K562 (cell line): ENCODE results near the gene TMED6.

Experiments
- HDAC2 ChIP-seq: fragments of 450-650 bp; IDR thresholded peaks from 2 replicates; pipeline ENCODE4 v1.6.1; 2016; ENCODE audit warnings: mild to moderate bottlenecking
- JUN ChIP-seq, 2 experiments: sonication (generic) in 1 of 2; formaldehyde crosslinking in 1 of 2; IDR thresholded peaks; 2 replicates each; pipeline versions ENCODE4 v1.6.1 to v1.8.0; 2012 to 2022; ENCODE audit warnings: borderline replicate concordance in 2 of 2, mild to moderate bottlenecking in 2 of 2, improper control_type of control experiment in 1 of 2, low read depth in 1 of 2, low read length in 1 of 2, missing genetic modification reagents in 1 of 2
- MYNN ChIP-seq, 2 experiments: sonication (generic); formaldehyde crosslinking in 1 of 2; IDR thresholded peaks; 2 replicates each; pipeline versions ENCODE4 v1.5.0 to v1.6.1; 2016 to 2020; ENCODE audit warnings: antibody characterized with exemption in 1 of 2, missing genetic modification reagents in 1 of 2
- NFYB ChIP-seq: IDR thresholded peaks from 2 replicates; pipeline ENCODE4 v1.6.1; 2011; ENCODE audit warnings: mild to moderate bottlenecking, moderate library complexity; ENCODE audit not compliant: insufficient read length; ENCODE audit errors: extremely low read depth
- RBBP5 ChIP-seq: fragments of 200-600 bp; sonication (generic); IDR thresholded peaks from 2 replicates; pipeline ENCODE4 v1.6.1; 2012; ENCODE audit warnings: borderline replicate concordance, mild to moderate bottlenecking, low read length, control low read depth, inconsistent platforms; ENCODE audit not compliant: insufficient read depth, poor library complexity, severe bottlenecking
- RFX5 ChIP-seq: IDR thresholded peaks from 2 replicates; pipeline ENCODE4 v1.6.1; 2011; ENCODE audit warnings: low read depth, mild to moderate bottlenecking, improper control_type of control experiment, low read length
- TAF1 ChIP-seq: IDR thresholded peaks from 2 replicates; pipeline ENCODE4 v1.6.1; 2011; ENCODE audit warnings: mild to moderate bottlenecking, low read length, moderate library complexity; ENCODE audit not compliant: insufficient read depth, control insufficient read depth, severe bottlenecking; ENCODE audit errors: extremely low read depth
- TF ChIP-seq, protein P1 (sequence below): fragments of 250-450 bp; sonication (Bioruptor Pico); IDR thresholded peaks from 2 replicates; pipeline ENCODE4 v1.4.0; 2020; ENCODE audit warnings: mild to moderate bottlenecking, moderate library complexity, borderline replicate concordance
- TF ChIP-seq, protein P2 (sequence below): fragments of 450-650 bp; IDR thresholded peaks from 2 replicates; pipeline ENCODE4 v1.6.1; 2018; ENCODE audit not compliant: partially characterized antibody
- TF ChIP-seq, protein P3 (sequence below): fragments of 450-650 bp; conservative IDR thresholded peaks from 2 replicates; pipeline ENCODE4 v1.6.1; 2016; ENCODE audit warnings: missing genetic modification characterization, low read depth, mild to moderate bottlenecking, control low read depth, missing compliant biosample characterization

DNA sequence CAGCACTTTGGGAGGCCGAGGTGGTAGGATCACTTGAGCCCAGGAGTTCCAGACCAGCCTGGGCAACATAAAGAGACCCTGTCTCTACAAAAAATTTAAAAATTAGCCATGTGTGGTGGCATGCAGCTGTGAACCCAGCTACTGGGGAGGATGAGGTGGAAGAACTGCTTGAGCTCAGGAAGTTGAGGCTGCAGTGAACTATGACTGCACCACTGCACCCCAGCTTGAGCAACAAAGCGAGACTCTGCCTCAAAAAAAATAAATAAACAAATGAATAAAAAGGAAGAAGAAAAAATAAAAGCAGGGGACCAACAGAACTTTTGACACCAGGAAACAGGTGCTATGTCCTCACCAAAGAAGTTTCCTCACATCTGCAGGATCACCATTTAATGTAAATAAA, 20.0 kb upstream of the TMED6 start:
- TF ChIP-seq MYNN (IDR thresholded peaks at IDR 0.05) (no peak), MYNN (CRISPR knock-in tag; IDR thresholded peaks at IDR 0.05) (no peak), HDAC2 (no peak), NFYB (no peak), RFX5 (no peak), JUN (IDR thresholded peaks at IDR 0.05; ENCODE audit: borderline replicate concordance, low read depth, low read length) (no peak), JUN (CRISPR knock-in tag; IDR thresholded peaks at IDR 0.05; ENCODE audit: borderline replicate concordance) (no peak), RBBP5 (no peak), TAF1 (no peak)
- TF ChIP-seq, protein P1, sequence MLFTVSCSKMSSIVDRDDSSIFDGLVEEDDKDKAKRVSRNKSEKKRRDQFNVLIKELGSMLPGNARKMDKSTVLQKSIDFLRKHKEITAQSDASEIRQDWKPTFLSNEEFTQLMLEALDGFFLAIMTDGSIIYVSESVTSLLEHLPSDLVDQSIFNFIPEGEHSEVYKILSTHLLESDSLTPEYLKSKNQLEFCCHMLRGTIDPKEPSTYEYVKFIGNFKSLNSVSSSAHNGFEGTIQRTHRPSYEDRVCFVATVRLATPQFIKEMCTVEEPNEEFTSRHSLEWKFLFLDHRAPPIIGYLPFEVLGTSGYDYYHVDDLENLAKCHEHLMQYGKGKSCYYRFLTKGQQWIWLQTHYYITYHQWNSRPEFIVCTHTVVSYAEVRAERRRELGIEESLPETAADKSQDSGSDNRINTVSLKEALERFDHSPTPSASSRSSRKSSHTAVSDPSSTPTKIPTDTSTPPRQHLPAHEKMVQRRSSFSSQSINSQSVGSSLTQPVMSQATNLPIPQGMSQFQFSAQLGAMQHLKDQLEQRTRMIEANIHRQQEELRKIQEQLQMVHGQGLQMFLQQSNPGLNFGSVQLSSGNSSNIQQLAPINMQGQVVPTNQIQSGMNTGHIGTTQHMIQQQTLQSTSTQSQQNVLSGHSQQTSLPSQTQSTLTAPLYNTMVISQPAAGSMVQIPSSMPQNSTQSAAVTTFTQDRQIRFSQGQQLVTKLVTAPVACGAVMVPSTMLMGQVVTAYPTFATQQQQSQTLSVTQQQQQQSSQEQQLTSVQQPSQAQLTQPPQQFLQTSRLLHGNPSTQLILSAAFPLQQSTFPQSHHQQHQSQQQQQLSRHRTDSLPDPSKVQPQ (CRISPR knock-in tag), result no peak
- TF ChIP-seq, protein P2, sequence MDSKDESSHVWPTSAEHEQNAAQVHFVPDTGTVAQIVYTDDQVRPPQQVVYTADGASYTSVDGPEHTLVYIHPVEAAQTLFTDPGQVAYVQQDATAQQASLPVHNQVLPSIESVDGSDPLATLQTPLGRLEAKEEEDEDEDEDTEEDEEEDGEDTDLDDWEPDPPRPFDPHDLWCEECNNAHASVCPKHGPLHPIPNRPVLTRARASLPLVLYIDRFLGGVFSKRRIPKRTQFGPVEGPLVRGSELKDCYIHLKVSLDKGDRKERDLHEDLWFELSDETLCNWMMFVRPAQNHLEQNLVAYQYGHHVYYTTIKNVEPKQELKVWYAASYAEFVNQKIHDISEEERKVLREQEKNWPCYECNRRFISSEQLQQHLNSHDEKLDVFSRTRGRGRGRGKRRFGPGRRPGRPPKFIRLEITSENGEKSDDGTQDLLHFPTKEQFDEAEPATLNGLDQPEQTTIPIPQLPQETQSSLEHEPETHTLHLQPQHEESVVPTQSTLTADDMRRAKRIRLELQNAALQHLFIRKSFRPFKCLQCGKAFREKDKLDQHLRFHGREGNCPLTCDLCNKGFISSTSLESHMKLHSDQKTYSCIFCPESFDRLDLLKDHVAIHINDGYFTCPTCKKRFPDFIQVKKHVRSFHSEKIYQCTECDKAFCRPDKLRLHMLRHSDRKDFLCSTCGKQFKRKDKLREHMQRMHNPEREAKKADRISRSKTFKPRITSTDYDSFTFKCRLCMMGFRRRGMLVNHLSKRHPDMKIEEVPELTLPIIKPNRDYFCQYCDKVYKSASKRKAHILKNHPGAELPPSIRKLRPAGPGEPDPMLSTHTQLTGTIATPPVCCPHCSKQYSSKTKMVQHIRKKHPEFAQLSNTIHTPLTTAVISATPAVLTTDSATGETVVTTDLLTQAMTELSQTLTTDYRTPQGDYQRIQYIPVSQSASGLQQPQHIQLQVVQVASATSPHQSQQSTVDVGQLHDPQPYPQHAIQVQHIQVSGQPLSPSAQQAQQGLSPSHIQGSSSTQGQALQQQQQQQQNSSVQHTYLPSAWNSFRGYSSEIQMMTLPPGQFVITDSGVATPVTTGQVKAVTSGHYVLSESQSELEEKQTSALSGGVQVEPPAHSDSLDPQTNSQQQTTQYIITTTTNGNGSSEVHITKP, result no peak
- TF ChIP-seq, protein P3, sequence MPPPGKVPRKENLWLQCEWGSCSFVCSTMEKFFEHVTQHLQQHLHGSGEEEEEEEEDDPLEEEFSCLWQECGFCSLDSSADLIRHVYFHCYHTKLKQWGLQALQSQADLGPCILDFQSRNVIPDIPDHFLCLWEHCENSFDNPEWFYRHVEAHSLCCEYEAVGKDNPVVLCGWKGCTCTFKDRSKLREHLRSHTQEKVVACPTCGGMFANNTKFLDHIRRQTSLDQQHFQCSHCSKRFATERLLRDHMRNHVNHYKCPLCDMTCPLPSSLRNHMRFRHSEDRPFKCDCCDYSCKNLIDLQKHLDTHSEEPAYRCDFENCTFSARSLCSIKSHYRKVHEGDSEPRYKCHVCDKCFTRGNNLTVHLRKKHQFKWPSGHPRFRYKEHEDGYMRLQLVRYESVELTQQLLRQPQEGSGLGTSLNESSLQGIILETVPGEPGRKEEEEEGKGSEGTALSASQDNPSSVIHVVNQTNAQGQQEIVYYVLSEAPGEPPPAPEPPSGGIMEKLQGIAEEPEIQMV (tag), result no peak
